ENCODE results near the gene NXF2B.
"Not testable (repeated sequence)": the region's sequence is repeated elsewhere in the genome, so short reads cannot be mapped to it uniquely, and the experiment has no call there.

The NXF2B gene, protein sequence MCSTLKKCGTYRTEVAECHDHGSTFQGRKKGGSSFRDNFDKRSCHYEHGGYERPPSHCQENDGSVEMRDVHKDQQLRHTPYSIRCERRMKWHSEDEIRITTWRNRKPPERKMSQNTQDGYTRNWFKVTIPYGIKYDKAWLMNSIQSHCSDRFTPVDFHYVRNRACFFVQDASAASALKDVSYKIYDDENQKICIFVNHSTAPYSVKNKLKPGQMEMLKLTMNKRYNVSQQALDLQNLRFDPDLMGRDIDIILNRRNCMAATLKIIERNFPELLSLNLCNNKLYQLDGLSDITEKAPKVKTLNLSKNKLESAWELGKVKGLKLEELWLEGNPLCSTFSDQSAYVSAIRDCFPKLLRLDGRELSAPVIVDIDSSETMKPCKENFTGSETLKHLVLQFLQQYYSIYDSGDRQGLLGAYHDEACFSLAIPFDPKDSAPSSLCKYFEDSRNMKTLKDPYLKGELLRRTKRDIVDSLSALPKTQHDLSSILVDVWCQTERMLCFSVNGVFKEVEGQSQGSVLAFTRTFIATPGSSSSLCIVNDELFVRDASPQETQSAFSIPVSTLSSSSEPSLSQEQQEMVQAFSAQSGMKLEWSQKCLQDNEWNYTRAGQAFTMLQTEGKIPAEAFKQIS

DNA sequence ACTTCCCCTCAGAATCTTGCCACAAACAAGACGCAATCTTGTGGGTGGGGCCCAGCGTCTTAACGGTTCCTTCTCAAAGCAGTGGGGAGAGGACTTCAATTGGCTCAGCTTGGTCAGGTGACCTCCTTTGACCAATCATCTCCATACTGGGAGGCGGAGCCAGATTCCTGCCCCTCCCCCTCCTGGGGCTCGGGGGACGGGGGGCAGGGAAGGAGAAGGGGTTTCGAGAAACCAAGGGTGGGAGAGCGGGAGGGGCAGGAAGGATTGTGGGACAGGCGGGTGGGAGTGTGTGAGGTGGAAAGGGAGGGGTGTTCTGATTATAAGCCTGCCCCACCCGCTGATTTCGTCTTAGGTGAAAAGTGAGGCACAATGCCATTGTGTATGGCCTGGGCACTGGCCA lies at the start of gene NXF2B:
Gene NXF2B, minus strand, starts transcription at position 101 of the 400 bp plus-strand sequence. CDS start 59,972 bp downstream, outside the sequence.
- DNase-seq, result not testable (repeated sequence)

DNA sequence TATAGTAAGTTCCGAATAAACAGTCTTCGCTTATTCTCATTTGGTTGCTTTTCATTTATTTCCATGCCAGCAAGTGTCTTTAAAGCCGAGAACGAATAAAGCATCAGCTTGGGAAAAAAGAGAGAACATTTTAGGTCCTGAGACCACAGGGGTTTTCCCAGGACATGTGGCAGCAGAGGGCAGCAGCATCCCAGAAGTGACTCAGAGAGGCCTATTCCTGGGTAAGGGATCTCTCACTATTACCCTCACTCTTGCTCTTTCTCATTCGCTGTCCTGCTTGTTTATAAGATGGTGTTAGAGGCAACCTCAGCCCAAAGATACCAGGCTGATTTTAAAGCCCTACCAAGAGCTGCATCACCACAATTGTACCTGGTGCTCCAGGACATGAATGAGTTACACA lies 39.0 kb upstream of the NXF2B start:
- DNase-seq, result not testable (repeated sequence)

DNA sequence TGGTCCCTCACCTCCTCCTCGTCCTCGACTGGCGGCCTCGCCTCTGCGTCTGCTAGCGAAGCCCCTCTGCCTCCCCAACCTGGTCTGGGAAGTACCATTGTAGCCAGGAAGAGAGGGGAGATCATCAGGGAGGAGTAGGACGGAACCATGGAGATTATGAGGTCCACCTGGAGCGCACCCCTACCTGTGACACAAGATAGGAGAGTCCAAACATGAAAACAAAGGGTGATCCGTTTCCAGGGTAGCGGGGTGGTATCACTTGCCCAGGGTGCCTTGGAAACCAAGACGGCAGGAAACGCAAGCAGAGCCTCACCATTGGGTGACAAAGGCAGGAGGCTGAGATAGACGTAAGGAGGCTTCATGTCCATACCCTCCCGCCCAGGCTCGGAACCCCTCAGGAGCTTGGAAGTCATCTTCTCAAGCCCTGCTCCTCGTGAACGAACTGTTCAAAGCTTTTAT lies 32.0 kb upstream of the NXF2B start, which contains the start of gene TCP11X2:
Gene TCP11X2, minus strand, starts transcription at position 51 of the 459 bp plus-strand sequence.
- DNase-seq, result not testable (repeated sequence)

DNA sequence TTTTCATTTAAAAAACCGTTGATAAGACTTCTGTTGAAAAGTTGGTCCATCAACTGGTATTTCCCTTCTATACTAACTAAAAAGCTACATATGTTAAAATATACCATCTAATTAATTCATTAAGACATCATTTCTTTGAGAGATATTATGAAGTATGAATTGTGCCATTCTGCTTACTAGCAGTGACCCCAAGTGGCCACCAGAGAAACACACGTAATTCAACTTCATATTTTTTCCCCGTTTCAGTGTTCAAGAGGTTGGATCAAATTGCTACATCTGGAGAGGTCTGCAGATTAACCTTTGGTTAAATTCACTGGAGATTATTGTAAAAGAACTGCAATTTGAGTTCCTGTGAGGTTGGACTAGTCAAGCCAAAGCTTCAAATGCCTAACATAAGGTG lies 30.4 kb upstream of the NXF2B start:
- DNase-seq, result not testable (repeated sequence)

DNA sequence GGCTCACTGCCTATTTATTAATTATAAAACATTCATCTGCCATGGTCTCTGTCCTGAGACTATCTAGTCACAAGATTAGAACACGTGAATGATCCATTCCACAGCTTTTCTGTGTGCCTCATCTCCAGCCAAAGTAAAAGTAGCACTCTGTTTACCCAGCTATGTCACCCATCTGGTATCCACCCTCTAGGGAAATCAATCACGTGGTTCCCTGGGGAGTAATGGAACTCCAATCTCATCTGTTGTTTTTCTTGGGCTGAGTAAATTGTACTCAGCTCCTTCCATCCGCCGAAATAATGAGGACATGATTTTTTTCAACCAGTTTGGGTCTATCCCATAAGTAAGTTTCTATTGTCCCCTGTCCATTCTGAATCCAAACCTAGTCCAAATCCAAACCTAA lies 18.8 kb upstream of the NXF2B start:
- DNase-seq, result not testable (repeated sequence)

DNA sequence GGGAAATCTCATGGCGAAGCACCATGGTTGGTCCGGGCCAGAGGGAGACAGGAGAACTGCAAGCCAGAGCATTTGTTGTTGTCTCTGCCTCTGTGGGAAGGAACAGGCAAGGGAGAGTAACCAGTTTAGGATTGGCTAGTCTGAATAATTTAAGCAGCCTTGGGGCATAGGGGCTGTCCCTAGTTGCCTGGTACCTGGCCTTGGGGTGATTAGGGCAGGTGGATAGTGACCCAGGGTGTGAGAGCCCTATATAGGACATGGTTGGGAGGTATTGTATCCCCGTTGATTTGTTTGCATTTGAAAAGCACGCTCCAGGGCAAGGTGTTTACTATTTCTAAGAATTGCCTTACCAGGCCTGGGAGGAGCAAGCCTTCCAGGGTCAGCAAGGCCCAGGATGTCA lies 25.3 kb downstream of the NXF2B start:
- not testable (repeated sequence) for DNase-seq

DNA sequence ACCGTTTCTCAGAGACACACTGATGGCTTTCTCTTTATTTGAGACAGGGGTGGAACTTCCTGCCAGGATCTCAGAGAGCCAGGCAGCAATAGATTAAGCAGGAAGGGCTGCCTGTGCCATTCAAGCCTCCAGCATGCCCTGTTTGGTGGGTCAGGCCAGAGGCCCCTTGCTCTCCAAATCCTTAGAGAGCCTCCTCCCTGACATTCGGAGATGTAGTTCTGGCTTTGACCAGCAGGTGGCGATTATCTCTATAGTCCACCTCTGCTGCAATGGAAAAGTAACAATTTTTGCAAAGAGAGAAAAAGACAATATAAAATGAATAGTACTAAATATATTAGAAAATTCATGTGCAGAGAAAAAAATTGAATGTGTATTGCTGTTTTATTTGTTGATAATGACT lies 93.9 kb downstream of the NXF2B start:
- DNase-seq, result no peak

DNA sequence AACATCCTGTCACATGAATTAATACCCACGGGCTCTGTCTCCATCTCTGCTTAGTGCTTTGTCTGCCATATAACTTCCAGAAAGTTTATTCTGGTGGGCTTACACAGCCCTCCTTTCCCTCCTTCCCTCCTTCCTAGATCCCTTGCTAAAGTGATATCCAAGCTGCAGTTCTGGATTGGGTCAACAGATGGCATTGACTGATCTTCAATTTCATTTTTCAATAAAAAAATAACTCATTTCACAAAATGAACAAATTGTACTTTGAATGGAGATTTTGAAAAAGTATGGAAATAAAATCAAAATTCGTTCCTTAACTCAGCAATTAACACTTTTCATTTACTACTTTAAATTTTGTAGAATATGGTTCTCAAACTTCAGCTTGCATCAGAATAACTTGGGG lies 97.9 kb downstream of the NXF2B start:
- DNase-seq, result no peak

DNA sequence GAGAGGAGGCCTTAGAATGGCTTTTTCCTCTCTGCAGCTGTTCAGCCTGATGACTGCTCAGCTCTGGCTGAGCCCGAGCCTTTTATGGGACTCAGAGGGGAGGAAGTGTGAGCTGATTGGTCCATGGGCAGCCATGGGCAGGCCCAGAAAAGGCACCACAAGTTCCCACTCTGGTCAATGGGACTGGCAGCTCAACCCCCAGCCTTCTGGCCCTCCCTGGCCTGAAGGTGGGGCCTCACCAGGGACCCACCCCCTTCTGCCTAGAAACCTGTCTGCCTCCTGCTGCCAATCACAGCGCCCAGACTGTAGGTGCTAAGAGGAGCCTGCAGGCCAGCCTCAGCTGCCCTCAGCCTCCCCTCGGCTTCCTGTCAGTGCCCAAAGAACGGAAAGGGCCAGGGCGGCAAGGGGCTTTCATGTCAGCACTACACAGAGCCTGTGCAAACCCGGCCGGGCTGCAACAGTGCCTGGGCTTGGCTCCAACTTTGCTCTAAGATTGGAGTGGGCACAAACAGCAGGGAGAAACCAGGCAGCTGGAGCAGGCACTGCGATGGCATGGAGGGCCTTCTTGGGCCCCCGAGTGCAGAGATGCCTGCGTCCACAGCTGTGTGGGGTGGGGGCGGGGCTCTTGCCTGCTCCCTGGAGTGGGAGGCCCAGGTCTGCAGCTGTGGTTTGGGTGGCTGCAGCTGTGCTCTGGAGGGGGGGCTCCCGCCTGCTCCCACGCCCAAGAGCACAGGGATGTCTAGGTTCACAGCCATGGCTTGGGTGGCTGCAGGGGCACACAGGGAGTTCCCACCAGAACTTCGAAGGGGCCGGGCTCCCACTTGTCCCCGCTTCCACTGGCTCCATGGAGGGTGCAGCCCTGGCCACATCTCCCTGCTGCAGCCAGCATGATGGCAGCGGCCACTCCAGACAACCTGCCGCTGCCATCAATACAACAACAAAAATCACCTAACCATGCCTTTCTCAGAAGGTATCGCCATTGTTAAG lies 100.2 kb downstream of the NXF2B start:
- DNase-seq, result no peak

DNA sequence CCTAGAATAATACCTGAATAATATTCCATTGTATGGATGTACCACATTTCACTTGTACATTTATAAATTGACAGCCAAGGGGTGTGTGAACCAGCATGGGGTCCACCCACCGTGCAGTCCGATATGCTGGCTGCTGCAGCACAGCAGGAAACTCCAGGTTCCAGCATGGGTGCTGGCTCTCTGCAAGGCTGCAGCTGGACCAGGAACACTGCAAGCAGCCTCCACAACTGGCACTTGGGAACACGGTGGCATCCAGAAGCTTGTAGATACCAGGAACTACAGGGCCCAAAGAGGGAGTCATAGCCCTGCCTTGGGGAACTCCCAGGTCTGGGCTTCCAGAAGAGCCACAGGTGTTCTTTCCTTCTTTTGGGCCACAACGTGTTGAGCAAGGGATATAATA lies 101.6 kb downstream of the NXF2B start:
- DNase-seq, result no peak
